GM15510 (cell line): ENCODE measurements around the gene KNCN.

Experiments
- POLR2A ChIP-seq: IDR thresholded peaks from 3 replicates; pipeline ENCODE4 v1.6.1; 2011; ENCODE audit warnings: borderline replicate concordance; ENCODE audit not compliant: insufficient read length; ENCODE audit errors: extremely low read depth

Gene KNCN

DNA sequence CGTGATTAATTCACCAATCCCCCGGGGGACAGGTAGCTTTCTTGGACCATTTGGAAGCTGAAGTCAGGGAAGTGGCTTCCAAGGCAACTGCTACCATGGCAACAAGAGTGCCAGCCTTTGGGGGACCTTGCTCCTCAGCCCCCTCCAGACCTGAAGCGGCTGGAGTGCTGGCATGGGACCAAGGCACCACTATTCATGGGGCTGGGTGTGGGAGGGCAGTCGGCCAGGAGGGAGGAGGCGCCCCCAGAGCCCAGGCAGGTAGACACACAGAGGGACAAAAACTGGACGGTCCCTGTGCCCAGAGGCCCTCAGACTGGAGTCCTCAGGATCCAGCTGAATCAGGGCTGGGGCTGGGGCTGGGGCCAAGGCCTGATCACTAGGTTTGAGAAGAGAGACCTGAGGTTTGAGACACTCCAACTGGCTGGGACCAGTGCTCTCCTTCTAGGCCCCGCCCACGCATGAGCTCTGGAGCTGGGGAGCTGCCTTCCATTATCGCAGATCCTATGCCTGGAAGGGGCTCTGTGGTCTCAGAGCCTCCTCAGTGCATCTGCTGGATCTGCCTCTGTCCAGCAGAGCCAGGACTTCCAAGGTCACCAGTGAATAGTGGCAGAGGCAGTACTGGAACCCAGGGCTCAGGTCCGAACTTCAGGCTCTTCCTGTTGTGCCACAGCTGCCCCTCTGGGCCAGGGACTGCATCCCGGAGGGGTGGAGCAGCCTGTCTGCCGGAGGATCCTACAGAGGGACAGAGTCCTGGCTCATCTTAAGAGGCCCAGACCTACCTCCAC lies 3.3 kb upstream of the KNCN start:
- TF ChIP-seq POLR2A = no peak

GRCh38 chr1:46554236-46554596 lies 2.8 kb upstream of the KNCN start:
- TF ChIP-seq POLR2A = no peak

DNA sequence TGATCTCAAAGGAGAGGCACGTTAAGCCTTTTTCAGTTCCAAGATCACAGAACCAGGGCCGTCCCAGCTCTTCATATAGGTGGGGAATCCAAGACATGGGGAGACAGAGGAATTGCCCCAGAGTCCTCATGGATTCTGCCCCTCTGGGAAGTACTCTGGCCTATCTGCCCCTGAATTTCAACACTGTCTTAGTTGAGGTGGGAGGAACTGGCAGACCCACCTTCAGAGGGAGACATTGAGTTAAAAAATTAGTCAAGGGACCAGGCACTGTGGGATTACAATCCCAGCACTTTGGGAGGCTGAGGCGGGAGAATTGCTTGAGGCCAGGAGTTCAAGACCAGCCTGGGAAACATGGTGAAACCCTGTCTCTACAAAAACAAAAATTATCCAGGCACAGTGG lies 2.1 kb upstream of the KNCN start:
- TF ChIP-seq POLR2A = no peak

DNA sequence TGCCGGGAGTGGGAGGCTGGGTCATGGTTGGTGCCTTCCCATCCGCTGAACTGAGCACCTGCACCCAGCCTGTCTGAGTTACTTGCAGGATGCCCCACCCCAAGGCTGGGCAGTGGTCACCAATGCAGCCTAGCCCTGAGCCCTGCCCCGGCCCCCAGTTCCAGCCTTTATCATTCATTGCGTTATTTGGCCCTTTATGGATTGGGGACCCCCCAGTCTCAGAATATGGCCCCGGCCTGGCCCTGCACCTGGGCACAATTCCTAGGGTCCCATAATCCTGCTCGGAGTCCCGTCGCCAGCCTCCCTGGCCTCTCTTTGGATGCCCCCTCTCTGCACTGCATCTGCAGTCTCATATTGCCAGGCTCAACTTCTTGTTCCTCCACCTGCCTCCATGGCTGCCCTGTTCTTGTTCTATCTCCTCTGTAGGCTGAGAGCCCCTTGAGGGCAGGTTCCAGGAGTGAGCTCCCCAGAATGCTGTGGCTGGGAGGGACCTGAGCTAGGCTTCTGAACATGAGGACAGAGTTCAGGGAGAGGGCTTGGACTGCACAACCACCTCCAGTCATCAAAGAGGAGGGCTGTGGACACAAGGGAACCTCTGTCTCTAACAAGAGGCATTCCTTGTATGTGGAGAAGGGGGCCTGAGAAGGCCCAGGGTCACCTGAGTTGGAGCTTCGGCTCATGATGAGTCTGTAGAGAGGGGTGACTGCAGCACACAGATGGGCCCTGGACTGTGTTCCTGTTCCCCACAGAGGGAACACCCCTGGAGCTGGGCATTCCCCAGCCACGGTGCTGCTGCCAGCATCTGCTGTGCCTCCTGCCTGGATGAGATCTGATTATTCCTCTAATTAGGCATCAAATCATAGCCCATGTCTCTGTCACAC lies 1.1 kb upstream of the KNCN start:
- no peak for TF ChIP-seq POLR2A

GRCh38 chr1:46550751-46551231 lies 656 bp downstream of the KNCN start:
- TF ChIP-seq POLR2A = no peak

DNA sequence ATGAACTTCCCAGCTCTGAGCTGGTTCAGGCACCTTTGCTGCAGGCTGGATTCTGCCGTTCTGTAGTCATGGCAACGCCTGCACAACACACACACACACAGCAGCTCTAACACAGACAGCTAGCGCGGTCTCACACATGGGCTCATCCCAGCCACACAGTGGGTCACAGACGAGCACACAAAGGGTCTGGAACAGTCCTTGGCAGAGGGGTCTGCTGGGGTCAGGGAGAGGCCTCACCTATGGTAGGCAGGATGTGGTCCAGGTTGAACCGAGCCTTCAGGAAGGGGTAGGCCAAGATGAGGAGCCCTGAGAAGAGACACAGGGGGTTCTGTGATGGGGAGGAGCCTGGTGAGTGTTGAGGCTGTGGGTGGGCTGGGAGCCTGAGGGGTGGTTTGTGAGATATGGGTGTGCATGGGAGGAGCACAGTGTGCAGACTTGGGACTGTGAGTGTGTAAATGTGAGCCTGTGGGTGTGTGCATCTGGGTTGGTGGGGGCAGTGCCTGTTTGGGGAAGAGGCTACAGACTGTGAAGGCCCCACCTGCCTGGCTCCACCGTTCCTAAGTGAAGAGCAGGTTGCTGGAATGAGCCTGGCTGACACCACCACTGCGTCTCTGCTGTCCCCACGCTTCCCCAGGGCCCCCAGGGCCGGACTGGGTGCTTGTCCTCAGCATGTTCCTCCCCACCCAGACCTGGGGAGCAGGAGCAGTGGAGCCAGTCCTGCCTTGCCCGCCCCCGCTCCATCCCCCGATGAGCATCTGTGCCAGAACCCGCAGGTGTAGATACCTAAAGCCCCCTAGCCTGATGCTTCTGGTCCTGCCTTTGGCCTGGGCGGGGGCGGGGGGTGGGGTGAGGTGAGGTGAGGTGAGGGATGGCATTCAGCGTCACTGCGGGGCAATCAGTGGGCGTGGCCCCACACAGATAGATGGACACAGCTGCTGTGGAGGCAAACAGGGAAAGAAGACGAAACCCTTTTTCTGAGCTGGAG lies 1.5 kb downstream of the KNCN start:
- no peak for TF ChIP-seq POLR2A

GRCh38 chr1:46547481-46548383 lies 3.7 kb downstream of the KNCN start:
- TF ChIP-seq POLR2A = no peak

DNA sequence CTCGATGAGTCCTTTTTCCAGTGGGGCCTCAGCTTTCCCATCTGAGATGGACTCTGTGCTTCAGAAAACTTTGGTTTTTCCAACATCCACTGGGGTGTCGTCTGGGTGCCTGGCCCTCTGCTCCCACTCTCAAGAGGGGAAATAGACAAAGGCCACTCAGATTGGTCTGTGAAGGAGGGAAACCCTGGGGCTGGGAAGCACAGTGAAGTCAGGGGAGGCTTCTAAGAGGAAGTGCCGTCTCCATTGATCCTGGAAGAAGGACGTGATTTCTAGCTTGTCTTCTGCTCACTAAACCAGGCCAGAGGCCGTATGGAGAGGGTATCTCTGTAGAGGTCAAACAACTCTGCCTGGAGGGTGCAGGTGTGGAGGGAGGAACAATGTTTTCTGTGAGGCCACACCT lies 5.2 kb downstream of the KNCN start:
- TF ChIP-seq POLR2A = no peak

DNA sequence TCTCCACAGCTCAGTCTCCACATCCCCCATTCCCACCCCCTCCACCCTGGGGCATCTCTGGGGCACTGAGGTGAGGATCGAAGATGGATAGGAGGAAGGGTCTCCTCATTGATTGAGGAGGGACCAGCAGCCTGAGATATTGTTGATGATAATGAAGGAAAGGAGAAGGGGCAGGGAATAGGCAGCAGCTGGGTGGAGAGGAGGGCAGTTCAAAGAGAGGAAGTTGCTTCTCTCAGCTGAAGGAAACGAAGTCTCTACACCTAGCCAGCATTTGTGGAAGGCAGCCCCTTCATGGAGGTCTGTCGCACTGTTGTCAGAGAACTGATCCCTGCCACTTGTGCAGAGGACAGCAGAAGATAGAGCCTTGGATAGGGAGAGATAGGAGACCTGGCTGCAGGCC lies 5.7 kb downstream of the KNCN start:
- no peak for TF ChIP-seq POLR2A

GRCh38 chr1:46544561-46545240 lies 6.7 kb downstream of the KNCN start:
- TF ChIP-seq POLR2A = no peak

DNA sequence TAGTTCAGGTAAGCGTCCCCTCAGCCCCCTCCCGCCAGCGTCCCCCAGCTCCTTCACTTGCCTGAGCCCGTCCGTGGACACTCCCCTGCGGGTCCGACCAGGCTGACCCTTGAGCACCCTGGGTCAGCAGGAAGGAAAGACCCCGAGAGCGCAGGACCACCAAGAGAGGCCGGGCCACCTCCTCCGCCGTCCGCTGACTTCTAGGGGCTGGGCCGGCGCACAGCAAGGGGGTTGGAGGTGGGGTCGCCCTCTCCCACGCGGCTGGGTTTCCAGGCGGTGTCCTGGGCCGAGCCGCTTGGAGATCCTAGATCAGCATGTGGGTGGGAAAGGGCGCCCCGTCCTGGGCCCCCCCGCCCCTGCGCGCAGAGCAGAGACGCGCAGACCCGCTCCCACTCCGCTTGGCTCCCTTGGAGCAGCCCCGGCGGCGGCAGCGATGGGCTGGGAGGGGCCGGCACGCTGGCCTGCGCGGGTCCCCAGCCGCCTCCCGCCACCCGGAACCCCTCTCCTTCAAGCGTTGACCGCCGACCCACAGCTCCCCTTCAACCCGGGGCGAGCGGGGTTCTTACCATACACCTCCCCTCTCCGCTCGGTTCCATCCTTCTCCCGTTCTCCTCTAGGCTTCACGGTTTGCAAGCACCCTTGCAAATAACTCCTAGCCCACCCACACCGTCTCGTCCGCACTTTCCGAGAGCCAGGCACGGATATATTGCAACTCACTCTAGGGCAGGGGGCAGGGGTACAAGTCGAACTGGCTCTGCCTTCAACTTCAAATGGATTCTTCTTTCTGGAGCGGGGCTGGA lies 7.5 kb downstream of the KNCN start:
- TF ChIP-seq POLR2A = no peak

GRCh38 chr1:46543382-46543760 lies 8.1 kb downstream of the KNCN start:
- no peak for TF ChIP-seq POLR2A
